Left renal cortex interstitium (tissue), 4 donors: ENCODE results near the gene IQUB. TPM values are rescaled to one million over a fixed set of nuclear protein-coding genes. Genes with fewer than 3 reads are reported as not detected.
"Not testable (repeated sequence)": the region's sequence is repeated elsewhere in the genome, so short reads cannot be mapped to it uniquely, and the experiment has no call there.

ENCODE experiments used
- DNase-seq, 4 donors: peaks; one replicate each; pipeline ENCODE4 v3.0.0-alpha.2; 2013; ENCODE audit warnings: low read depth in 4 of 4, low spot score in 2 of 4, missing footprints in 1 of 4
- polyA plus RNA-seq, 4 donors: library from polyadenylated mRNA; unstranded; fragments of 120-200 nt; gene quantifications; one replicate each; pipeline ENCODE4 v1.2.1, GENCODE V29; 2013; ENCODE audit not compliant: insufficient read length in 4 of 4

IQUB gene
- polyA plus RNA-seq, 4 donors, result 4.3 to 7.2 (median 5.9) TPM

- no peak for DNase-seq
Observed at GRCh38 chr7:123425246-123425645, 109.1 kb downstream of the IQUB start.

DNA sequence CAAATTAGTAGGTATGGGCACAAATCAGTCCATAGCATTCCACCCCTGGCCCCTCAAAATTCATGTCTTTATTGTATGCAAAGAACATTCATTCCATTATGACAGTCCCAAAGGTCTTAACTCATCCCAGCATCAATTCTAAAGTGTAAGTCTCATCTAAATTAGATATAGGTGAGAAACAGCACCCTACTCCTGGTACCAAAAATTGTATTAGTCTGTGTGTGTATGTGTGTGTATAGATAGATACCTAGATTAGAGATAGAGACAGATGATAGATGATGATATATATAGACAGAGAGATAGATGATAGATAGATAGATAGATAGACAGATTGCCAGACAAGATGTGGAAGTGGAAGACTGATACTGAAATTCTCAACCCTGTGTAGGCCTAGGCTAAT lies 109.9 kb downstream of the IQUB start:
- no peak for DNase-seq

GRCh38 chr7:123423622-123424021 lies 110.8 kb downstream of the IQUB start:
- no peak for DNase-seq

DNA sequence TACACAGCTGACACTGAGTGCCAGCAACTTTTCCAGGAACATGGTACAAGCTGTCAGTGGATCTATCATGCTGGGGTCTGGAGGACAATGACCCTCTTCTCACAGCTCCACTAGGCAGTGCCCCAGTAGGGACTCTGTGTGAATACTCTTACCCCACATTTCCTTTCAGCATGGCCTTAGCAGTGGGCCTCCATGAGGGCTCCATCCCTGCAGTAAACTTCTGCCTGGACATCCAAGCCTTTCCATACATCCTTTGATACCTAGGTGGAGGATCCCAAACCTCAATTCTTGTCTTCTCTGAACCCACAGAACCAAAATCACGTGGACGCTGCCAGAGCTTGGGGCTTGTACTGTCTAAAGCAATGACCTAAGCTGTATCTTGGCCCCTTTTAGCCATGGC lies 116.8 kb downstream of the IQUB start:
- no peak for DNase-seq

DNA sequence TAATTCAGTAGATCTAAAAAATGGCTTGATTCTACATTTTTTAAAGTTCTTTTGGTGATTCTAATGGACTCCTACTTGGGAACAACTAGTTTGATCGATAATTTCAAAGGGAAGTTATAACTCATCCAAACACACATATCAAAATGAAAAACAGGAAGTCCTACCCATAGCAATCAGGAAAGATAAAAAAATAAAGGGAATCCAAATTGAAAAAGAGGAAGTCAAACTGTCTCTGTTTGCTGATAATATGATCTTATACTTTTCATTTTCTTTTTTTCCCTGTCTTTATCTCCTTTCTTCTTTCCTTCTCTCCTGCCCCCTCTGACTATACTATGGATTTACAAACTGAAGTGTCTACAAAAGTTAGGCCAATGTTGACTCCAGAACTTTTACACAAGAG lies 118.8 kb downstream of the IQUB start:
- DNase-seq, result no peak

DNA sequence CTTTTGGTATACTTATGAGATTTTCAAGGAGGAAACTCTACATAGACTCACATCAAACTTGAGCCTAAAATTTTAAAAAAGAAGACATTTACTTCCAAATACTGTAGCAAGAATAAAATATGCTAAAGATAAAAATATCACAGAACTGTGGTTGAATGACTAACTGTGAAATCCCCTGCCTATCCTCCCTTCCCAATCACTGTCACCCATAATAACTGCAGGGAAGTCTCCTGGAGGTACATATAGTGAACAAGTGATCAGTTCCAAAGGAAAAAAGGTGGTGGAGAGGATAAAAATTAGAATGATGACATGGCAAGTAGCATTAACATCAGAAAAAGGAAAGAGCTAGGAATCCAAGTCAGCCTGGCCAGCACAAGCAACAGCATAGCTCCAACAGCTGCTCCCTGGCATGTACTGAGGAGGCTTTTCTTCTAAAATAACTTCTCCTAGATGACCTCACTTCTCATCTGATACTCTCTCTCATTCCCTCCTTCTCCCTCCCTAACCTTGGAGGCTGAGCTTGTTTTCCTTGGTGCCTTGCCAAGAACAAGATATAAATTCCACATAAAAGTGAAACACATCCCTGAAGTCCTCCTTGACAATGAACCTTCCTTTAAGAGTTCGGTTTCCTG lies 124.0 kb downstream of the IQUB start:
- peak; percentile 41 to 78 (median 65) for DNase-seq

DNA sequence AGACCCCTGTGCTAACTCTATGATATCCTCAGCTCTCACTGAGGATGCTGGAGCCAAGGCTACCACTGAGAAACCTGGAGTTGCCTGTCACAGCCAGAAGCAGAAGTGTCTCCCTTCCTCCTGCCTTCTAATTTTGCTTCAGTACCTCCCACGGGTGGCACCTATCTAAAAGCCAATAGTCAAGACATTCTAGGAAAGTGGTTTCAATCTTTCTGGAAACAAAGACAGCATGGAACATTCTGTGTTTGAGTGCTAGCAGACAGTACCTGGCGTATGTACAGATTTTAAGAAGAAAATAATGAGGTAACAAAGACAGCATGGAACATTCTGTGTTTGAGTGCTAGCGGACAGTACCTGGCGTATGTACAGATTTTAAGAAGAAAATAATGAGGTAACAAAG lies 126.4 kb downstream of the IQUB start:
- not testable (repeated sequence) for DNase-seq

Other genes starting within 250 kb of the IQUB start
- 100 to 1,000 TPM; 181 to 228 (median 219) TPM for gene NDUFA5, start 23.2 kb upstream of the IQUB start, polyA plus RNA-seq
- 1 to 10 TPM in 3 of 4 donors, under 1 TPM in 1; 0.86 to 2.5 (median 1.6) TPM for gene ASB15, start 67.2 kb upstream of the IQUB start, polyA plus RNA-seq
- gene LMOD2, start 121.3 kb upstream of the IQUB start, polyA plus RNA-seq, result under 1 TPM in 2 of 4 donors, not detected in 2; 0.10 to 0.14 TPM
- gene WASL, start 214.4 kb upstream of the IQUB start, polyA plus RNA-seq, result 10 to 100 TPM; 70.7 to 80.6 (median 78.2) TPM